Bronchial epithelial cell (primary cell): ENCODE measurements around the gene ANKH. TPM values are rescaled to one million over a fixed set of nuclear protein-coding genes. Genes with fewer than 3 reads are reported as not detected.

Experiments
- DNase-seq: peaks from one replicate; pipeline ENCODE4 v3.0.0-alpha.2; 2010; ENCODE audit warnings: low read depth
- FAIRE-seq: peaks from 2 replicates; lab custom pipeline; 2011; peaks lifted over from hg19 to GRCh38; lab: Jason Lieb, UNC
- H3K27me3 ChIP-seq: 2 replicates; pipeline ENCODE4 v1.5.1; 2011; ENCODE audit warnings: low read length; ENCODE audit not compliant: control insufficient read depth, insufficient read depth
- H3K36me3 ChIP-seq: 2 replicates; pipeline ENCODE4 v1.5.1; 2011; ENCODE audit warnings: low read length; ENCODE audit not compliant: control insufficient read depth, insufficient read depth
- H3K4me3 ChIP-seq: 2 replicates; pipeline ENCODE4 v1.5.1; 2011; ENCODE audit warnings: mild to moderate bottlenecking, low read depth, low read length, control low read depth
- total RNA-seq: library from RNA; depleted of rRNA; stranded (reverse); fragments of >200 nt; gene quantifications from 2 replicates; pipeline ENCODE4 v1.2.1, GENCODE V29; 2014
- TF ChIP-seq, protein P1 (sequence below): IDR thresholded peaks from 2 replicates; pipeline ENCODE4 v1.5.1; 2011; ENCODE audit warnings: mild to moderate bottlenecking, moderate library complexity, low read length, control low read depth, inconsistent platforms; ENCODE audit not compliant: insufficient read depth, severe bottlenecking

The ANKH gene
- total RNA-seq, 1 donor from 2014 or later: 12.9 TPM

DNA sequence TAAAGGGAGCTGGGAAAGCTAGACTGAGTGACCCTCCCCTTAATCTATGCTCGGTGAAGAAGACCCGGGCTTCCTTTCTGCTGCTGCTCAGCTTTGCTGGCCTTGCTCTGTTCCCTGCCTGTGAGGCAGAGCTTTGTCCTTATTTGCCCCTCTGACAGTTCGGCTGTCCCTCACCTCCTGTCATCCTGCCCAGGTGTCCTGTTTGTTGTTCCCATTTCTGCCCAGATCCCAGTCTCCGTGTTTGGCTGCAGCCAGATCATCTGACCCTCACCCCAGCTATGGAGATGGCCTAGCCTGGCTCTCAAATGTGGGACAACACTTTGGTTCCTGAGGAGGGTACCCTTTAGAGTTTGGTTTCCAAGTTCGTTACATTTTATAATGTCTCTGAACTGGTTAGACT is 186.8 kb downstream of the ANKH start:
- Histone ChIP-seq H3K36me3 (peaks cover 18% of the 10 kb centered on the region), H3K27me3 (no peaks in the 10 kb centered on the region), H3K4me3 (no peak overlapping the region)
- TF ChIP-seq, protein P1, sequence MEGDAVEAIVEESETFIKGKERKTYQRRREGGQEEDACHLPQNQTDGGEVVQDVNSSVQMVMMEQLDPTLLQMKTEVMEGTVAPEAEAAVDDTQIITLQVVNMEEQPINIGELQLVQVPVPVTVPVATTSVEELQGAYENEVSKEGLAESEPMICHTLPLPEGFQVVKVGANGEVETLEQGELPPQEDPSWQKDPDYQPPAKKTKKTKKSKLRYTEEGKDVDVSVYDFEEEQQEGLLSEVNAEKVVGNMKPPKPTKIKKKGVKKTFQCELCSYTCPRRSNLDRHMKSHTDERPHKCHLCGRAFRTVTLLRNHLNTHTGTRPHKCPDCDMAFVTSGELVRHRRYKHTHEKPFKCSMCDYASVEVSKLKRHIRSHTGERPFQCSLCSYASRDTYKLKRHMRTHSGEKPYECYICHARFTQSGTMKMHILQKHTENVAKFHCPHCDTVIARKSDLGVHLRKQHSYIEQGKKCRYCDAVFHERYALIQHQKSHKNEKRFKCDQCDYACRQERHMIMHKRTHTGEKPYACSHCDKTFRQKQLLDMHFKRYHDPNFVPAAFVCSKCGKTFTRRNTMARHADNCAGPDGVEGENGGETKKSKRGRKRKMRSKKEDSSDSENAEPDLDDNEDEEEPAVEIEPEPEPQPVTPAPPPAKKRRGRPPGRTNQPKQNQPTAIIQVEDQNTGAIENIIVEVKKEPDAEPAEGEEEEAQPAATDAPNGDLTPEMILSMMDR: no peak
- FAIRE-seq: no peak
- no peak for DNase-seq

DNA sequence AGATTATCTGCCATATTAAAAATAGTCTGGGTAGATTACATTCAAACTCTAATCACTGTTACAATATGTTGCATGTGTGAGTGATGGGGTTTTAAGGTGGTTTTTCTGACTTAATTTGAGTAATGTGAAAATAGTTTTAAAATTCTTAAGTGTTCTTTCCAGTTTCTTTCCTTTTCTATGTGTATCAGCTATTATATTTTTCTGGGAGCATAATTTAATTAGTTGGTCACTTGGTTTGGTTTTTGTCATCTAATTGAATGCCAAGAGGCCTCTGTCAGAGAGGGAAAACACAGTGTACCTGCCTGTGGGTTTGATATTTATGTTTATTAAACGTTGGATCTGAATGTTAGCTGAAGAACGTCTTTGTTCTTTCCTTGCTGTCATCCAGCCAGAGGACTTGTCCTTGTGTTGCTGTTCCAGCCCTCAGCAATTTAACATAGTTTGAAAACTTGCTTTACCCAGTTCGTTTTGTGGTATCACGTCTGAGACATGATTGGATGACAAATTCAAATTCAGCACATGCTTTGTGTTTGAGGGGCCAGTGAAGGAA is 187.6 kb downstream of the ANKH start:
- TF ChIP-seq, protein P1: no peak
- FAIRE-seq: no peak
- H3K36me3 ChIP-seq: peaks cover 20% of the 10 kb centered on the region
- no peaks in the 10 kb centered on the region for H3K27me3 ChIP-seq
- no peak overlapping the region for H3K4me3 ChIP-seq
- no peak for DNase-seq

- TF ChIP-seq, protein P1: no peak
- Histone ChIP-seq H3K4me3 (no peak overlapping the region), H3K27me3 (no peaks in the 10 kb centered on the region), H3K36me3 (peaks cover 18% of the 10 kb centered on the region)
- FAIRE-seq (no peak), DNase-seq (no peak)
These were observed 190.3 kb downstream of the ANKH start for GRCh38 chr5:14681236-14681752.

DNA sequence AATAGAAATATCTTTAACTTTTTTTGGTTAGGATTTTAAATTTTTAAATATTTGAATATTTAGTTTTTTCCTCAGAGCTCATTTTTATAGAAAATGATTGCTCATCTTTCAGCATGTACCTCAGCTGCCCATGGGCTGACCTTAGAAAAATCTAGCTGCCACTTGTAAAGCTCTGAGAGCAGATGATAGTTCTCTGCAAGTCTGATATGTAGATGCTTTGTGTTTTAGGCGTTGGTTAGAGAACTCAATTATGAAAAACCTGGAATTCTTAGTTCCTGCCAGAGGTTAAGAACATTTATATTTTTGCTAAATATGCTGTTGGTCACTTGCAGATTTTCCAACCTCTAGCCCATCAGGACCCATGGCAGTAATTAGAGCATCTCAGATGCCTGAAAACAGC is 192.0 kb downstream of the ANKH start:
- Histone ChIP-seq H3K36me3 (peaks cover 18% of the 10 kb centered on the region), H3K4me3 (no peak overlapping the region), H3K27me3 (no peaks in the 10 kb centered on the region)
- FAIRE-seq (no peak), DNase-seq (no peak)
- TF ChIP-seq, protein P1: no peak

GRCh38 chr5:14678773-14679334 is 192.7 kb downstream of the ANKH start:
- no peak for FAIRE-seq

More at GRCh38 chr5:14678773-14679334, 192.7 kb downstream of the ANKH start:
- Histone ChIP-seq H3K27me3 (no peaks in the 10 kb centered on the region), H3K4me3 (no peak overlapping the region), H3K36me3 (peaks cover 16% of the 10 kb centered on the region)
- DNase-seq: no peak
- TF ChIP-seq, protein P1: no peak
